ENCODE measurements around the gene CADM1. TPM values are rescaled to one million over a fixed set of nuclear protein-coding genes. Genes with fewer than 3 reads are reported as not detected.

The CADM1 gene
- total RNA-seq, 1 experiment from 2014 or later: 0.79 TPM

- no TSS peak for BruUV-seq (replicated peaks)
- RAD21 ChIA-PET (ENCODE audit: low non-redundant PET in 1 of 2, low total read pairs in 2 of 2, uncharacterized antibody in 2 of 2, unreplicated experiment in 2 of 2): no interaction called here
- no peaks in the 10 kb centered on the region for H4K20me1 ChIP-seq (ENCODE audit: insufficient read depth)
- CTCF ChIA-PET: no interaction called here
- no peak overlapping the region for H3K4me2 ChIP-seq (ENCODE audit: low read length)
- no peaks in the 10 kb centered on the region for H3K4me1 ChIP-seq (ENCODE audit: control insufficient read depth in 1 of 2, insufficient read depth in 2 of 2, low read length in 2 of 2)
- no peaks in the 10 kb centered on the region for H3K79me2 ChIP-seq (ENCODE audit: insufficient read depth, low read length)
- no peak overlapping the region for H2AFZ ChIP-seq (ENCODE audit: low read depth, low read length, poor library complexity, severe bottlenecking)
- no peak for DNase-seq (ENCODE audit: low read depth, low spot score)
- peaks cover 0 to 11% of the 10 kb centered on the region in 2 experiments; a peak in 2 of 4 replicates for H3K9me3 ChIP-seq (ENCODE audit: control insufficient read depth in 1 of 2, insufficient read depth in 1 of 2, low read depth in 1 of 2, low read length in 2 of 2)
- TF ChIP-seq ZFX (IDR thresholded peaks at IDR 0.05): no peak
- no peak for TF ChIP-seq SRF (IDR thresholded peaks at IDR 0.05; ENCODE audit: low read depth)
- no peak for TF ChIP-seq RAD21 (IDR thresholded peaks at IDR 0.05; ENCODE audit: low read depth)
- no peak for TF ChIP-seq EZH2 (IDR thresholded peaks at IDR 0.05)
- no peak for TF ChIP-seq CEBPB (IDR thresholded peaks at IDR 0.05; ENCODE audit: low read depth)
- TF ChIP-seq ZBTB33 (IDR thresholded peaks at IDR 0.05; ENCODE audit: extremely low read depth, insufficient replicate concordance, low read length): no peak
- no peak for TF ChIP-seq JUND (IDR thresholded peaks at IDR 0.05)
- TF ChIP-seq, protein P1, sequence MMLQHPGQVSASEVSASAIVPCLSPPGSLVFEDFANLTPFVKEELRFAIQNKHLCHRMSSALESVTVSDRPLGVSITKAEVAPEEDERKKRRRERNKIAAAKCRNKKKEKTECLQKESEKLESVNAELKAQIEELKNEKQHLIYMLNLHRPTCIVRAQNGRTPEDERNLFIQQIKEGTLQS (IDR thresholded peaks at IDR 0.05): no peak
- no peak for TF ChIP-seq MAX (IDR thresholded peaks at IDR 0.05)
- no peak for TF ChIP-seq SP1 (IDR thresholded peaks at IDR 0.05; ENCODE audit: low read depth)
- TF ChIP-seq FOSL1 (IDR thresholded peaks at IDR 0.05; ENCODE audit: low read depth): no peak
- TF ChIP-seq ELF1 (IDR thresholded peaks at IDR 0.05; ENCODE audit: borderline replicate concordance, low read depth): no peak
- no peak for ATAC-seq
- H3K9me2 ChIP-seq (ENCODE audit: insufficient read depth): no peaks in the 10 kb centered on the region
- H3K9ac ChIP-seq (ENCODE audit: low read length): no peak overlapping the region
- no peak overlapping the region for H3K27ac ChIP-seq (ENCODE audit: low read depth, low read length)
- H3K36me3 ChIP-seq (ENCODE audit: control insufficient read depth in 1 of 2, insufficient read depth in 2 of 2, low read length in 2 of 2): no peaks in the 10 kb centered on the region
- intact Hi-C loops (cut with micrococcal nuclease): no loop called here
- POLR2A ChIA-PET: no interaction called here
- no peak overlapping the region for H3K4me3 ChIP-seq (replicated peaks in 1 of 2; ENCODE audit: low read depth in 1 of 2, low read length in 2 of 2)
- no peaks in the 10 kb centered on the region for H3K27me3 ChIP-seq (ENCODE audit: insufficient read depth, low read length)
Measured at GRCh38 chr11:115271643-115272042, 232.6 kb downstream of the CADM1 start.

All from HCT116 (cell line).